Endothelial cell of umbilical vein (primary cell): Measurements from ENCODE around the gene CD93. TPM values are rescaled to one million over a fixed set of nuclear protein-coding genes. Genes with fewer than 3 reads are reported as not detected.
A peak's percentile ranks its signal among the peaks of the same experiment; 100 is the strongest.

Source experiments
- BruUV-seq: library from RNA; stranded (reverse); fragments of 400-500 nt; replicated peaks from 2 replicates; lab custom pipeline; 2021; lab: Mats Ljungman, UMichigan
- CTCF ChIA-PET: fragments of 300-600, 350-600 bp; sonication (Branson Sonifier 250); formaldehyde crosslinking; loops from one replicate; lab custom pipeline; 2021; ENCODE audit warnings: antibody characterized with exemption, inconsistent platforms; lab: Charles Lee
- POLR2A ChIA-PET: fragments of 300-600, 350-600 bp; sonication (Branson Sonifier 250); formaldehyde crosslinking; loops from one replicate; lab custom pipeline; 2021; ENCODE audit warnings: antibody characterized with exemption, inconsistent platforms; lab: Charles Lee
- DNase-seq: peaks from one replicate; pipeline ENCODE4 v3.0.0-alpha.2; 2011; ENCODE audit warnings: low read depth, low spot score
- FAIRE-seq: peaks from 2 replicates; lab custom pipeline; 2011; peaks lifted over from hg19 to GRCh38; lab: Jason Lieb, UNC
- H2AFZ ChIP-seq: 2 replicates; pipeline ENCODE4 v1.6.0; 2012; ENCODE audit warnings: low read depth, low read length, control low read depth, inconsistent platforms
- H3K27ac ChIP-seq: 2 replicates; pipeline ENCODE4 v1.5.1; 2011; ENCODE audit warnings: low read depth, mild to moderate bottlenecking, control low read depth, low read length, moderate library complexity; ENCODE audit not compliant: insufficient read depth
- H3K27me3 ChIP-seq, 2 experiments: 2 replicates each; pipeline versions ENCODE4 v1.6.0 to v1.6.1; 2011; ENCODE audit warnings: low read length in 2 of 2, mixed read lengths in 1 of 2; ENCODE audit not compliant: control insufficient read depth in 2 of 2, insufficient read depth in 2 of 2
- H3K36me3 ChIP-seq, 2 experiments: 2 replicates in 1 of 2; 3 replicates in 1 of 2; pipeline ENCODE4 v1.5.1; 2011; ENCODE audit warnings: low read length in 2 of 2, mild to moderate bottlenecking in 1 of 2, moderate library complexity in 1 of 2; ENCODE audit not compliant: control insufficient read depth in 2 of 2, insufficient read depth in 2 of 2; ENCODE audit errors: extremely low read depth in 1 of 2
- H3K4me1 ChIP-seq: 3 replicates; pipeline ENCODE4 v1.5.1; 2011; ENCODE audit warnings: mild to moderate bottlenecking, low read length; ENCODE audit not compliant: control insufficient read depth, insufficient read depth; ENCODE audit errors: extremely low read depth
- H3K4me2 ChIP-seq: 2 replicates; pipeline ENCODE4 v1.6.1; 2011; ENCODE audit warnings: low read length, control low read depth, mixed read lengths; ENCODE audit not compliant: insufficient read depth
- H3K4me3 ChIP-seq, 3 experiments: fragments of 200-600 bp in 1 of 3; sonication (generic), shearing (Covaris generic) in 1 of 3; replicated peaks in 1 of 3; 2 replicates each; pipeline ENCODE4 v1.5.1; 2011 to 2016; ENCODE audit warnings: control low read depth in 3 of 3, low read length in 3 of 3, mild to moderate bottlenecking in 2 of 3, inconsistent platforms in 1 of 3, low read depth in 1 of 3, moderate library complexity in 1 of 3; ENCODE audit not compliant: insufficient read depth in 1 of 3
- H3K79me2 ChIP-seq: 2 replicates; pipeline ENCODE4 v1.6.0; 2012; ENCODE audit warnings: low read length, inconsistent platforms; ENCODE audit not compliant: control insufficient read depth, insufficient read depth
- H3K9ac ChIP-seq: replicated peaks from 2 replicates; pipeline ENCODE3; 2011; ENCODE audit warnings: low read length, control low read depth; ENCODE audit not compliant: insufficient read depth; ENCODE audit errors: extremely low read depth
- H3K9me1 ChIP-seq: replicated peaks from 3 replicates; pipeline ENCODE4 v1.6.0; 2011; ENCODE audit warnings: mild to moderate bottlenecking, low read length; ENCODE audit not compliant: control insufficient read depth, insufficient read depth; ENCODE audit errors: extremely low read depth
- H3K9me3 ChIP-seq: replicated peaks from 2 replicates; pipeline ENCODE4 v1.5.1; 2012; ENCODE audit warnings: low read length, inconsistent platforms; ENCODE audit not compliant: control insufficient read depth, insufficient read depth
- H4K20me1 ChIP-seq: replicated peaks from 2 replicates; pipeline ENCODE3; 2011; ENCODE audit warnings: mild to moderate bottlenecking, low read length; ENCODE audit not compliant: control insufficient read depth, insufficient read depth; ENCODE audit errors: extremely low read depth
- CTCF ChIP-seq, 2 donors: IDR thresholded peaks; 1 replicate in 1 of 2; 2 replicates in 1 of 2; pipeline ENCODE4 v1.5.1; 2011; ENCODE audit warnings: low read length in 2 of 2, mild to moderate bottlenecking in 2 of 2, moderate library complexity in 2 of 2, control low read depth in 1 of 2, inconsistent platforms in 1 of 2, low read depth in 1 of 2; ENCODE audit not compliant: insufficient read depth in 1 of 2; ENCODE audit errors: extremely low read depth in 1 of 2
- EZH2 ChIP-seq: IDR thresholded peaks from 2 replicates; pipeline ENCODE4 v1.6.1; 2012; ENCODE audit warnings: borderline replicate concordance, low read depth, mild to moderate bottlenecking, moderate library complexity, low read length, inconsistent platforms; ENCODE audit not compliant: severe bottlenecking
- FOS ChIP-seq: IDR thresholded peaks from 2 replicates; pipeline ENCODE4 v1.6.1; 2011; ENCODE audit warnings: mild to moderate bottlenecking, low read length, moderate library complexity, borderline replicate concordance; ENCODE audit not compliant: insufficient read depth
- GATA2 ChIP-seq: IDR thresholded peaks from 2 replicates; pipeline ENCODE4 v1.7.0; 2011; ENCODE audit warnings: low read depth, mild to moderate bottlenecking, moderate library complexity, mixed read lengths, low read length; ENCODE audit not compliant: insufficient read length, insufficient read depth
- JUN ChIP-seq: IDR thresholded peaks from 2 replicates; pipeline ENCODE4 v1.6.1; 2011; ENCODE audit warnings: borderline replicate concordance, low read depth; ENCODE audit not compliant: insufficient read length, insufficient read depth
- MYC ChIP-seq: IDR thresholded peaks from one replicate; pipeline ENCODE4 v1.6.1; 2011; ENCODE audit warnings: mild to moderate bottlenecking, low read depth, low read length
- POLR2A ChIP-seq: IDR thresholded peaks from 2 replicates; pipeline ENCODE4 v1.6.1; 2012; ENCODE audit warnings: low read depth, mild to moderate bottlenecking, control low read depth, low read length
- POLR2AphosphoS5 ChIP-seq: IDR thresholded peaks from 2 replicates; pipeline ENCODE4 v1.6.1; 2012; ENCODE audit warnings: low read depth, mild to moderate bottlenecking, control low read depth, low read length, moderate library complexity; ENCODE audit not compliant: insufficient read depth
- dilution Hi-C: fragments of 300-500 bp; cut with MboI; formaldehyde crosslinking; loops from one replicate; pipeline ENCODE4 v1.15.0; 2019; ENCODE audit warnings: low sequenced_read_pairs; ENCODE audit not compliant: extremely low pct_ligation_motif_present
- intact Hi-C: fragments of 100-400 bp; cut with micrococcal nuclease; formaldehyde crosslinking; loops from one replicate; pipeline ENCODE4 v1.10.0; 2022
- polyA plus RNA-seq, 4 experiments: library from polyadenylated mRNA; depleted of rRNA in 3 of 4; stranded (reverse) in 3 of 4; unstranded in 1 of 4; fragments of >200 nt; gene quantifications; 2 replicates each; pipeline versions ENCODE4 v1.2.1 to v1.2.3, GENCODE V29; 2011 to 2012; ENCODE audit warnings: missing spikeins in 1 of 4
- total RNA-seq: library from RNA; stranded (reverse); gene quantifications from 2 replicates; pipeline ENCODE4 v1.2.3, GENCODE V29; 2021
- TF ChIP-seq, protein P1 (sequence below): IDR thresholded peaks from 2 replicates; pipeline ENCODE4 v1.6.1; 2011; ENCODE audit not compliant: insufficient read depth, insufficient read length

Gene CD93
- total and polyA plus RNA-seq, 2 donors (not counting 3 experiments of a cell fraction or from before 2014, with no cell fraction given) = 180 to 413 TPM

DNA sequence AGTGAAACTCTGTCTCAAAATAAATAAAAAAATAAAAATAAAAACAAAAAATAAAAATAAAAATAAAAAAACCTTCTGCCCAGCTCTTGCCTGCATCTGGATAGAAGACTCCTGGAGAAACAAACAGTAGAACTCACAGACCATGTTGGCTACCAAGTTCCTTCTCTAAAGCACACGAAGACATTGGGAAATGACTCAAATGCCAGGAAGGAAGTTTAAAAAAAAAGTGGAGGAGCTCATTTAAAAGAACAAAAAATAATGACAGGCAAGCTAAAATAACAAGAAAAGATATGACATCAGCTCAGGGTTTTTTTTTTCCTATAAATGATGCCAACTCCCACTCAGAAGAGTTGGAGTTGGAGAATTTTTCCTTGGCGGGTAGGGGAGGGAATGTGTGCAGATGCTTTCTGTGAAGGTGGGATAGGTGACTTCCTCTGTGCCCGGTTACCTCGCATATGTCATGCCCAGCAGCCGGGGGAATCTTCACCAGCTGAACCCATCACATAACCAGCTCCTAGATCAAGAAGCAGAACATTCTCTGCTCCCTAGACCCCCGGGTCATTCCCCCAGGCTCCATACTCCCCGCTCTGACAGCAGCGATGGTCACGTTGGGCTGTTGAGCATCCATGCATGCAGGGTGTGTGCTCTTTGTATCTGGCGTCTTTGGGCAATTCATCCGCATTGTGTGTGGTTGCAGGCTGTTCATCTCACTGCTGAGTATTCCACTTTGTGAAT lies 17.3 kb upstream of the CD93 start:
- peak; percentile 94 for DNase-seq
- intact Hi-C loops (loop anchor here (1.0 to 2.0 kb wide), 5 partner anchors 11 to 155 kb away; no protein-coding TSS in a partner anchor), dilution Hi-C loops (no loop called here)
- H3K36me3 ChIP-seq = no peaks in the 10 kb centered on the region
- H3K79me2 ChIP-seq = no peaks in the 10 kb centered on the region
- H3K27ac ChIP-seq = peak overlapping the region; percentile 92
- ChIA-PET CTCF (interaction anchor here (0.8 to 5.2 kb wide), 27 partner anchors 9 to 419 kb away, joined by 3 to 35 read pairs (median 5); partner anchors contain the start of genes CD93 and NXT1), POLR2A (interaction anchor here (0.6 to 2.0 kb wide), 9 partner anchors 9 to 417 kb away, joined by 3 to 15 read pairs (median 4); partner anchors contain the start of gene CD93)
- no peak overlapping the region for H3K4me3 ChIP-seq
- no peak overlapping the region for H2AFZ ChIP-seq
- BruUV-seq = TSS peak; percentile 70
- no peaks in the 10 kb centered on the region for H3K9me1 ChIP-seq
- TF ChIP-seq POLR2A (no peak), MYC (no peak), FOS (peak; percentile 86), GATA2 (peak; percentile 28), JUN (peak; percentile 98), POLR2AphosphoS5 (peak; percentile 84), CTCF (IDR thresholded peaks at IDR 0.05; ENCODE audit: extremely low read depth in 1 of 2, insufficient read depth in 1 of 2, low read depth in 1 of 2, low read length in 2 of 2) (no peak), EZH2 (no peak)
- TF ChIP-seq, protein P1, sequence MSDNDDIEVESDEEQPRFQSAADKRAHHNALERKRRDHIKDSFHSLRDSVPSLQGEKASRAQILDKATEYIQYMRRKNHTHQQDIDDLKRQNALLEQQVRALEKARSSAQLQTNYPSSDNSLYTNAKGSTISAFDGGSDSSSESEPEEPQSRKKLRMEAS = no peak
- H4K20me1 ChIP-seq = no peaks in the 10 kb centered on the region
- no peaks in the 10 kb centered on the region for H3K27me3 ChIP-seq
- H3K4me2 ChIP-seq = peak overlapping the region; percentile 69
- peaks cover 52% of the 10 kb centered on the region for H3K4me1 ChIP-seq
- peak overlapping the region; percentile 36 for H3K9ac ChIP-seq
- peak; percentile 94 for FAIRE-seq
- no peaks in the 10 kb centered on the region for H3K9me3 ChIP-seq
